ENCODE measurements around the gene ADCY2.

DNA sequence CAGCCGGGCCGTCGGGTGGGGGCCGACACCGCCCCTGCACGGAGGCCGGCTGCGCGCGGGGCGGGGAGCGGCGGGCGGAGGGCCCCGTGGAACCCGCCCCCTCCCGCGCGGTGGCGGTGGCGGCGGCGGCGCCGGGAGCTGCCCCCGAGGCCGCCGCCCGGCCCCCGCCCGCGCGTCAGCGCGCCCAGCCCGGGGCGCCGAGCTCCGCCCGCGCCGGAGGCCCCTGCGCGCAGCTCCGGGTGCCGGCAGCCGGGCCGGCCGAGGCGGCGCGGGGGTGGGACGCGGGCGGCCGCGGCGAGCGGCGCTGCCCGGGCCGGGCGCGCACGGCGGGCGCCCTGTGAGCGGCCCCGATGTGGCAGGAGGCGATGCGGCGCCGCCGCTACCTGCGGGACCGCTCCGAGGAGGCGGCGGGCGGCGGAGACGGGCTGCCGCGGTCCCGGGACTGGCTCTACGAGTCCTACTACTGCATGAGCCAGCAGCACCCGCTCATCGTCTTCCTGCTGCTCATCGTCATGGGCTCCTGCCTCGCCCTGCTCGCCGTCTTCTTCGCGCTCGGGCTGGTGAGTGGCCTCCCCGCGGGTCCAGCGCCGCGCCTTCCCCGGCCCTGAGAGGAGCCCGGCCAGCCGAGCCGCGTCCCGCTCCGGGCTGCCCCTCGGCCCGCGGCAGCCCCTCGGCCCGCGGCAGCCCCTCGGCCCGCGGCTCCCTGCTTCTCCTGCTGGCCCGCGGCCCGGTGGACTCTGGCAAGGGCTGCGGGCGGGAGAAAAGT is at the start of gene ADCY2:
- TF ChIP-seq, protein P1, sequence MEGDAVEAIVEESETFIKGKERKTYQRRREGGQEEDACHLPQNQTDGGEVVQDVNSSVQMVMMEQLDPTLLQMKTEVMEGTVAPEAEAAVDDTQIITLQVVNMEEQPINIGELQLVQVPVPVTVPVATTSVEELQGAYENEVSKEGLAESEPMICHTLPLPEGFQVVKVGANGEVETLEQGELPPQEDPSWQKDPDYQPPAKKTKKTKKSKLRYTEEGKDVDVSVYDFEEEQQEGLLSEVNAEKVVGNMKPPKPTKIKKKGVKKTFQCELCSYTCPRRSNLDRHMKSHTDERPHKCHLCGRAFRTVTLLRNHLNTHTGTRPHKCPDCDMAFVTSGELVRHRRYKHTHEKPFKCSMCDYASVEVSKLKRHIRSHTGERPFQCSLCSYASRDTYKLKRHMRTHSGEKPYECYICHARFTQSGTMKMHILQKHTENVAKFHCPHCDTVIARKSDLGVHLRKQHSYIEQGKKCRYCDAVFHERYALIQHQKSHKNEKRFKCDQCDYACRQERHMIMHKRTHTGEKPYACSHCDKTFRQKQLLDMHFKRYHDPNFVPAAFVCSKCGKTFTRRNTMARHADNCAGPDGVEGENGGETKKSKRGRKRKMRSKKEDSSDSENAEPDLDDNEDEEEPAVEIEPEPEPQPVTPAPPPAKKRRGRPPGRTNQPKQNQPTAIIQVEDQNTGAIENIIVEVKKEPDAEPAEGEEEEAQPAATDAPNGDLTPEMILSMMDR (IDR thresholded peaks at IDR 0.05; ENCODE audit: insufficient read depth, low read length), result no peak
- TF ChIP-seq, protein P2, sequence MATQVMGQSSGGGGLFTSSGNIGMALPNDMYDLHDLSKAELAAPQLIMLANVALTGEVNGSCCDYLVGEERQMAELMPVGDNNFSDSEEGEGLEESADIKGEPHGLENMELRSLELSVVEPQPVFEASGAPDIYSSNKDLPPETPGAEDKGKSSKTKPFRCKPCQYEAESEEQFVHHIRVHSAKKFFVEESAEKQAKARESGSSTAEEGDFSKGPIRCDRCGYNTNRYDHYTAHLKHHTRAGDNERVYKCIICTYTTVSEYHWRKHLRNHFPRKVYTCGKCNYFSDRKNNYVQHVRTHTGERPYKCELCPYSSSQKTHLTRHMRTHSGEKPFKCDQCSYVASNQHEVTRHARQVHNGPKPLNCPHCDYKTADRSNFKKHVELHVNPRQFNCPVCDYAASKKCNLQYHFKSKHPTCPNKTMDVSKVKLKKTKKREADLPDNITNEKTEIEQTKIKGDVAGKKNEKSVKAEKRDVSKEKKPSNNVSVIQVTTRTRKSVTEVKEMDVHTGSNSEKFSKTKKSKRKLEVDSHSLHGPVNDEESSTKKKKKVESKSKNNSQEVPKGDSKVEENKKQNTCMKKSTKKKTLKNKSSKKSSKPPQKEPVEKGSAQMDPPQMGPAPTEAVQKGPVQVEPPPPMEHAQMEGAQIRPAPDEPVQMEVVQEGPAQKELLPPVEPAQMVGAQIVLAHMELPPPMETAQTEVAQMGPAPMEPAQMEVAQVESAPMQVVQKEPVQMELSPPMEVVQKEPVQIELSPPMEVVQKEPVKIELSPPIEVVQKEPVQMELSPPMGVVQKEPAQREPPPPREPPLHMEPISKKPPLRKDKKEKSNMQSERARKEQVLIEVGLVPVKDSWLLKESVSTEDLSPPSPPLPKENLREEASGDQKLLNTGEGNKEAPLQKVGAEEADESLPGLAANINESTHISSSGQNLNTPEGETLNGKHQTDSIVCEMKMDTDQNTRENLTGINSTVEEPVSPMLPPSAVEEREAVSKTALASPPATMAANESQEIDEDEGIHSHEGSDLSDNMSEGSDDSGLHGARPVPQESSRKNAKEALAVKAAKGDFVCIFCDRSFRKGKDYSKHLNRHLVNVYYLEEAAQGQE (IDR thresholded peaks at IDR 0.05; ENCODE audit: insufficient replicate concordance, low read depth), result no peak
- no peak for TF ChIP-seq POLR2AphosphoS5 (IDR thresholded peaks at IDR 0.05; ENCODE audit: low read depth)
- TF ChIP-seq GABPA (IDR thresholded peaks at IDR 0.05; ENCODE audit: low read depth), result no peak

Data from HL-60 (cell line).